ENCODE measurements around the gene LMOD3.
A peak's percentile ranks its signal among the peaks of the same experiment; 100 is the strongest.

The LMOD3 gene

GRCh38 chr3:69090021-69090420 is 32.4 kb downstream of the LMOD3 start:
- DNase-seq = no peak

DNA sequence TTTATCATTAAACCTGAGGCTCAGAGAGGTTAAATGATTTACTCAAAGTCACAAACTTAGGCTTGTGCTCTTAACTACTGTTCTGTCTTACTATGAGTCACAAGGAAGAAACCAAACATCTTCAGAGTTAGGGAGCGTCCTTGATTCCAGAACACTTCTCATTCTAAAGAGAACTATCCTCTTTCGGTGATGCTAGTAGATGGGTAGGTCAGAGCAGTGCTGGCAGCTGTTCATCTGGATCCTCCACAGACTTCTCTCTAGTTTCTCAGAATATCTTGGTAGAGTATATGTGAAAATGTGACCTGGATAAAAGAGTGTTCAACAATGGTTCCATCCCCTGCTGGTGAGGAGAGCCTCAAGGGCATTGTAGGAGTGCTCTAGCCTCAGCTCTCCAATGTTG is 34.3 kb downstream of the LMOD3 start:
- no peak for DNase-seq

DNA sequence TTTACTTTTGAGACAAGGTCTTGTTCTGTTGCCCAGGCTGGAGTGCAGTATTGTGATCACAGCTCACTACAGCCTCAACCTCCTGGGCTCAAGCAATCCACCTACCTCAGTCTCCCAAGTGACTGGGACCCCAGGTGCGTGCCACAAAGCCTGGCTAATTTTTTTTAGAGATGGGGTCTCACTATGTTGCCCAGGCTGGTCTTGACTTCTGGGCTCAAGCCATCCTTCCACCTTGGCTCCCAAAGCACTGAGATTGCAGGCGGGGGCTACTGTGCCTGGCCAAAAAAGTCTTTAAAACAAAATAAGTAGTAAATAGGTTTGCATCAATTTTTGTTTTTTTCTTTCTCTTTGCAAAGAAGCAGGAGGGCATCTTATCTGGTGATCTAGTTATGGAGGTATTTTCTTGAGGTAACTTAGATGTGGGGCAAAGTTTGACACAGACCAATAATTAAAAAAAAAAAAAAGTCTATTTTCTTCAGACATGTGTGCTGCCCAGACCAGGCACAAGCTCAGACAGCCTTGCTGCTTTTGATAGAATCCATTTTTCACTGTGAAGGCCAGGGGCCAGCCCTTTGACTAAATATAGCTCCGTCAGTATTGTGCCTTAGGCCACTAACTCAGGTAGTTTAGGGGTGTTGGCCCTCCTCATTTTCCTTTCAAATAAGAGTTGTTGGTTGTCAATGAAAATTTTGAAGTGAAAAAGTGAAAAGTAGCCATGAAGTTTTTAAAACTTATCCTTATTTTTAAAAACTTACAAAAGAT is 35.2 kb downstream of the LMOD3 start:
- DNase-seq = peak in 1 of 2 donors; percentile 35

GRCh38 chr3:69085833-69086722 is 36.3 kb downstream of the LMOD3 start:
- peak; percentile 60 to 61 for DNase-seq

GRCh38 chr3:69085168-69085832 is 37.1 kb downstream of the LMOD3 start:
- DNase-seq = peak; percentile 12 to 23

DNA sequence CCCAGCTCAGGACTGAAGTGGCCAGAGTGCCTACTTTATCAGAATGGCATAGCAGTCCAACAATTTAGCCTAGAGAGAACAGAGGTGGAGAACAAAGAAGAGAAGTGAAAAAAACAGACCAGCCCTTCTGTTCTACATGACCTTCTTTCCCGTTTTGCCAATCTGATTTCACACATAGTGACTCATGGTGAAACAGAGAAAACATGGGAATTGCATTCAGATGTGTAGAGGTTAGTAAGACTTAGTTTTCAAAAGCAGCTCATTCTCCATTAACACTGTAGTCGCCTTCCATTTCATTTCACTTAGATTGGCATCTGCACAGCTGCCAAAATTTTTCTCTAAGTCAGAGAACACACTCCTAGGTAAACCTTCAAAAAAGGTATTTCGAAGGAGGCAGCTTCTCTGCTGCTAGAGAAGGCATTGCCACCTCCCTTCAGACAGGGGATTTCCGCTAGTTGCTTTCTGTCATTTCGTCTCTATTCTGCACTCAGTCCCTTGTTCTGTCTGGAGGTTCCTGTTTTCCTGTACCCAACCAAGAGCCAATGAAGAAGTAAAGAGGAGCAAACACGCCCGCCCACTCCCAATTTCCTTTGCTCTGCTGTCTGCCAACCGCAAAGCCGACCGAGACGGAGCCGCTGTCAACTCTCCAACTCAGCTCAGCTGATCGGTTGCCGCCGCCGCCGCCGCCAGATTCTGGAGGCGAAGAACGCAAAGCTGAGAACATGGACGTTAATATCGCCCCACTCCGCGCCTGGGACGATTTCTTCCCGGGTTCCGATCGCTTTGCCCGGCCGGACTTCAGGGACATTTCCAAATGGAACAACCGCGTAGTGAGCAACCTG is 37.8 kb downstream of the LMOD3 start, which contains the start of gene ARL6IP5:
ARL6IP5 (plus strand) TSS at position 612 of the 842 bp plus-strand sequence; CDS start at position 723, 111 bp downstream.
- peak; percentile 94 to 95 for DNase-seq

GRCh38 chr3:69082805-69083204 is 39.6 kb downstream of the LMOD3 start:
- DNase-seq = peak; percentile 81 to 83

DNA sequence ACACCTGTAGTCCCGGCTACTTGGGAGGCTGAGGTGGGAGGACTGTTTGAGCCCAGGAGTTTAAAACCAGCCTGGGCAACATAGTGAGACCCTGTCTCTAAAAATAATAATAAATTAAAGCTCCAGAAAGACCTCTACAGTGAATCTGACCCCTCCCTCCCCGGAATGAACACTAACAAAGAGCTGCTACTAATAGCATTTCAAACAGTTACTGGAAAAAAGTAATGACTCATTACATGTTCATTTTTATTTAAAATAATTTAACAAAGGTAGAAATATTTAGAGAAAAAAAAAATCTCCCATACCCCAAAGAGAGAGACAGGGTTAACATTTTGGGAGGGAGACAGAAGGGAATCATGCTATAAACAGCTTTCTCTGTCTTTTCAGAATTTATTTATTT is 40.0 kb downstream of the LMOD3 start:
- no peak for DNase-seq

DNA sequence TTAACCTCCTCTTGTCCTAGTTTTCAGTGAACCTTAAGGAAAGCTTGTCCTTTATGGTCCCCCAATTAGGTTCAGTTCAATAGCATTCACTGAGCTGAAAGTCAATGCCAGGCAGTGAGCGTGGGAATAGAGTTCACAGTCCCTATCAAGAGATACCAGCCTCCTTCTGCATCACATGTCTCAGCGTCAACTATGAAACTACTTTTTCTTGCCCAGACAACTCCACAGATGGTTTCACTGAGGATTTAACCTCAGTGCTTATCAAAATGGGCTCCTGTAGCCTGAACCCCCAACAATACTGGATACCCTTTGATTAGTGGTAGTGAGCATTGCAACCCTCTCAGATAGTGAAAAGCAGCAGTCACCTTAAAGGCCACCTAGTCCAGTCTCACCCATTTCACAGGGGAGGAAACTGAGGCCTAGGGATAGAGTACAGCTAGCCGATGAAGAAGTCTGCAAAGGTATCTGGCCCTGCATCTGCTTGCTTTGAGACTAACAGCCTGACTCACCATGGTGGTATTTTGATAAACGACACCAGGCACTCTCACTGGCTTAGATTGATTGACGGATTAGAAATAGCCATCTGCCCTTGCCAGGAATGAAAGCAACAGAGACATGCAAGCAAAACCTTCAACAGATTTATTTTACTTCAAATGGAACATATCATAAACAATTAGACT is 40.7 kb downstream of the LMOD3 start:
- no peak for DNase-seq

- peak; percentile 90 to 92 for DNase-seq
Measured at GRCh38 chr3:69080233-69080920, 42.0 kb downstream of the LMOD3 start, which contains the start of gene UBA3. UBA3 (minus strand) TSS chr3:69080365; CDS start chr3:69080353, 12 bp downstream.

DNA sequence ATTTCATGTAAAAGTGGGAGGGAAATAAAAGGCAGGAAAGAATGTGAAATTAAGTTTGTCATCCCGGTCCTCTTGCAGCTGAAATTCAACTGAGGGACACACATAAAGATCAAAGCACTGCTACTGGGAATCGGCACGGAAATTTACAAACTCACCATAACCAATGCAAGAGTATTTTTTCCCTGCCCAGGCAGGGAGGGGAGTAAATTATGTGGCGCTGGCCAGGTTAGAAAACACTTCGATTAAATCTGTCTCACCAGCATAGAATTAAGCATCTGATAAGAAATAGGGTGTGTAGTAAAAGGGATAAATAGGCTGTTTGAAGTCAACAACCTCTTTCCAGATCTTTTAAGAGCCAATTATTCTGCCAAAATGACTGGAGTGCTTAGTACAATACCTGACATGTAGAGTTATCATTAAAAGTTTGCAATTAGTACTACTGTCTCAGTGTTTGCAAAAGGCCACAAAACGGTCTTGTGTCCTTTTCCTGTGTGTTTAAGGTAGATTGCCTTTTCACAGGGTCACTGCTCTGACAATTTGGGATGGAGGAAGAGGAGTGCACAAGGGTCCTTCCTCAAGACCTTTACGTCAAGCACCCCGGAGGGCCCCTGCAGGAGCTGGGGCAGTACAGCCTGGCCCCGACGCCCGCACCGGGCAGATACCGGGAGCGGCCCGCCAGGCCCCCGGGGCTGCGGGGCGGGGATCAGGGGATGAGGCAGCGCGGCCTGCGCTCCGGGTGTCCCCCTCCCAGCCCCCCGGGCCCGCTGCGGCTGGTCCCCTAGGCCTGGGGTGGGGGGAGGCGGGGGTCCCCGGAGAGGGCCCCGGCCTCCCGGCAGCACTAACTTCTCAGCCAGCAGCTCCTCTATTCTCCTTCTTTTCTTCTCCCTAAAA is 42.9 kb downstream of the LMOD3 start:
- no peak for DNase-seq

GRCh38 chr3:69072928-69073327 is 49.5 kb downstream of the LMOD3 start:
- DNase-seq = no peak

DNA sequence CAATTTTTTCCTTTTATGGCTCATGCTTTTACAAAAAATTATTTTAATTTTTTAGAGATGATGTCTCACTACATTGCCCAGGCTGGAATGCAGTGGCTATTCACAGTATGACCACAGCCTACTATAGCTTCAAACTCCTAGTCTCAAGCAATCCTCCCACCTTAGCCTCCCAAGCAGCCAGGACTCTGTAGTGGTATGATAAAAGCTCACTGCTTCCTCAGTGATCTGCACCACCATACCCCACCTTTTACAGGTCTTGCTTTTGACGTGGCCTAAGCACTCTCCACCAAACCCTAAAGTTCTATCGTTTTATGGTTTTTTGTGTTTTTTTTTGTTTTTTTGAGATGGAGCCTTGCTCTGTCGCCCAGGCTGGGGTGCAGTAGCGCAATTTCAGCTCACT is 56.3 kb downstream of the LMOD3 start:
- no peak for DNase-seq

DNA sequence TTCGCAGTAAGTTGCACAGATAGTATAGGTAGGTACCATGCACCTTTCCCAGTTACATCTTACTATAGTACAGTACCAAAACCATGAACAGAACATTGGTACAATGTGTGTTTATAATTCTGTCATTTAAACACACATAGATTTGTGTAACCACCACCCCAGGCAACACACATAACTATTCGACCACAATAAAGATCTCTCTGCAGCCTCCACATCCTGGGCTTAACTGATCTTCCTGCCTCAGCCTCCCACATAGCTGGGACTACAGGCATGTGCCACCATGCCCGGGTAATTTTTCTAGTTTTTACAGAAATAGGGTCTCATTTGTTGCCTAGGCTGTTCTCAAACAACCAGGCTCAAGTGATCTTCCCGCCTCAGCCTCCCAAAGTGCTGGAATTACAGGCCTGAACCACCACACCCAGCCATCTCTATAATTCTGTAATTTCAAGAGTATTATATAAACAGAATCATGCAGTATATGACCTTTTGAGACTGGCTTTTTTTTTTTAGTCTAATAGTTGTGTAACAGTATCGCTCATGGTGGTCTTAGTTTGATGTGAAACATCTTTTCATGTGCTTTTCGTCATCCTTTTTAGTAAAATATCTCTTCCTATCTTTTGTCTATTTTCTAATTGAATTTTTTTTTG is 57.0 kb downstream of the LMOD3 start:
- DNase-seq = peak in 1 of 2 donors; percentile 52

- peak in 1 of 2 donors; percentile 38 for DNase-seq
Measured at GRCh38 chr3:69063636-69064035, 58.8 kb downstream of the LMOD3 start.

DNA sequence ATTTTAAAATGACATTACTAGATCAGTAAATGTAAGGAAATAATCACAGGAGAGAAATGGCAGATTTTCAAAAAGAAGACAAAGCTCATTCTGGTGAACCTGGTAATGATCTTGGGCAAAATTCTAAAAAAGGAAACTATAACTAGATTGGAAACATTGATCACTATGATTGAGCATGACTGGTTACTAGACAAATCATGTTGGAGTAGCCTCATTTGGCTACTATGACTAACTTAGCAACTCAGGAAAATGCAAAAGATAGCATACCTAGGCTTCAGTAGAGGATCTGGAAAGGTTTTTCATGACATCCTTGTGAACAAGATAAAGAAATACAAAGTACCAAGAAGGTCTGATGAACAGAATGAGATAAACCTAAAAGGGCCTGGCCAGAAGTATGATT is 62.7 kb downstream of the LMOD3 start:
- no peak for DNase-seq

DNA sequence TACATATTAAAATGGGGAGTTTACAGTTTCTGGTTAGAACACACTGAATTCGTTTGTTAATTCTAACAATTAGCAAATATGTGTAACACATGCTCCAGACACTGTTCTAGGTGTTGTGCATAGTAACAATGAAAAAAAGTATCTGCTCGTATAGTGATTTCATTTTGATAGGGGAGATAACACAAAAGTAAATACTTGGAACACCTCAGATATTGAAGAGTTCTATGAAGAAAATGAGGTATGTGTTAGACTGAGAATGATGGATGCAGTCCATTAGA is 63.5 kb downstream of the LMOD3 start:
- no peak for DNase-seq

- DNase-seq = peak in 1 of 2 donors; percentile 58
Measured at GRCh38 chr3:69058180-69058946, 64.0 kb downstream of the LMOD3 start.

All from CD4-positive, alpha-beta T cell treated with Interleukin-4 for 1 hour (primary cell).